K562 (cell line): Measurements from ENCODE around the gene SPON1. TPM values are rescaled to one million over a fixed set of nuclear protein-coding genes. Genes with fewer than 3 reads are reported as not detected.

Source experiments
- ETV5 ChIP-seq: sonication (generic); formaldehyde crosslinking; IDR thresholded peaks from 2 replicates; pipeline ENCODE4 v1.4.0; 2020; ENCODE audit warnings: low read depth, mild to moderate bottlenecking, missing genetic modification reagents
- HOXB6 ChIP-seq: fragments of 250-450 bp; sonication (Bioruptor Pico); IDR thresholded peaks from 2 replicates; pipeline ENCODE4 v1.5.1; 2022; ENCODE audit warnings: mild to moderate bottlenecking, borderline replicate concordance
- NKRF ChIP-seq: fragments of 450-650 bp; IDR thresholded peaks from 2 replicates; pipeline ENCODE4 v1.6.1; 2016; ENCODE audit warnings: borderline replicate concordance
- SIX5 ChIP-seq, 2 experiments: IDR thresholded peaks; 2 replicates each; pipeline ENCODE4 v1.6.1; 2011; ENCODE audit warnings: low read length in 2 of 2, borderline replicate concordance in 1 of 2, low read depth in 1 of 2, mild to moderate bottlenecking in 1 of 2, moderate library complexity in 1 of 2; ENCODE audit not compliant: insufficient read depth in 1 of 2
- ZMIZ1 ChIP-seq, 2 experiments: fragments of 150-350 bp in 1 of 2; IDR thresholded peaks; 2 replicates each; pipeline ENCODE4 v1.6.1; 2012 to 2016; ENCODE audit warnings: low read depth in 2 of 2, low read length in 2 of 2, mild to moderate bottlenecking in 1 of 2, moderate library complexity in 1 of 2
- ZNF316 ChIP-seq: fragments of 450-650 bp; IDR thresholded peaks from 2 replicates; pipeline ENCODE4 v1.6.1; 2016
- ZNF79 ChIP-seq: fragments of 250-450 bp; sonication (Bioruptor Pico); IDR thresholded peaks from 2 replicates; pipeline ENCODE4 v1.4.0; 2020; ENCODE audit warnings: low read depth, mild to moderate bottlenecking, moderate library complexity
- polyA plus RNA-seq, 8 experiments: library from polyadenylated mRNA; depleted of rRNA in 4 of 8; stranded (reverse) in 5 of 8; unstranded in 3 of 8; fragments of >200 nt; fragmentation: Nextera tagmentation in 2 of 8; fragmentation: Illumina TruSeq in 1 of 8; extraction: Ambion mirVana in 2 of 8; extraction: Trizol in 1 of 8; gene quantifications; 2 replicates each; pipeline versions ENCODE4 v1.2.1 to v1.2.3, GENCODE V29; 2011 to 2014; ENCODE audit warnings: inconsistent platforms in 1 of 8, missing spikeins in 1 of 8
- total RNA-seq, 7 experiments: library from RNA; depleted of rRNA in 6 of 7; stranded (reverse); fragments of >200 nt in 6 of 7; fragmentation: Illumina TruSeq in 2 of 7; extraction: Trizol in 2 of 7; gene quantifications; 2 replicates each; pipeline versions ENCODE4 v1.2.1 to v1.2.3, GENCODE V29; 2011 to 2021; ENCODE audit warnings: low replicate concordance in 1 of 7
- TF ChIP-seq, protein P1 (sequence below): sonication (generic); formaldehyde crosslinking; IDR thresholded peaks from 2 replicates; pipeline ENCODE4 v1.9.0; 2022; ENCODE audit warnings: mild to moderate bottlenecking, missing genetic modification reagents
- TF ChIP-seq, protein P2 (sequence below): fragments of 150-350 bp; conservative IDR thresholded peaks from 2 replicates; pipeline ENCODE4 v1.6.1; 2014; ENCODE audit warnings: low read length

SPON1 gene
- total and polyA plus RNA-seq, 9 of the 15 experiments (the other 6 are each of a cell fraction or from before 2014, with no cell fraction given): 0.04 to 0.06 TPM; not detected in 7

DNA sequence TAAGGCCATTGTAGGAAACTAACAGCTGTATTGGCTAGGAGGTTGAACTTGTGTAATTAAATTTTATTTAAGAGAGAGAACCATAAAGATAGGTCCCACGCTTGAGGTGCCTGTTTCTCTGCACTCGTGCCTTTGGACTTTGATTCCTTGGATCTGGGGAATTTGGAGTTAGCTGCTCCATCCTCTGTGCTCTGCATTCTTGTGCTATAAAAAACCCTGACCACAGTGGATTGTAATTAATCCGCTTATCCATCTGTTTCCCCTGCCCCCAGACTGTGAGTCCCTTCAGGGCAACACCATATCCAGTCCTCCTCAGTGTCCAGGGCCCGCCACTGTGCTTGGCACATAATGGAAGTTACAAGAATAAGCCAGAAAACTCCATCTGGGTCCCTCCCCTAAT, 169.8 kb downstream of the SPON1 start (continued):
- no peak for TF ChIP-seq NKRF
- no peak for TF ChIP-seq ETV5 (CRISPR knock-in tag)
- TF ChIP-seq ZNF316: no peak
- no peak for TF ChIP-seq ZNF79 (CRISPR knock-in tag)
- TF ChIP-seq, protein P1, sequence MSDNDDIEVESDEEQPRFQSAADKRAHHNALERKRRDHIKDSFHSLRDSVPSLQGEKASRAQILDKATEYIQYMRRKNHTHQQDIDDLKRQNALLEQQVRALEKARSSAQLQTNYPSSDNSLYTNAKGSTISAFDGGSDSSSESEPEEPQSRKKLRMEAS (CRISPR knock-in tag): no peak
- TF ChIP-seq ZMIZ1 (IDR thresholded peaks at IDR 0.05; ENCODE audit: low read depth in 2 of 2, low read length in 2 of 2): no peak
- no peak for TF ChIP-seq SIX5 (IDR thresholded peaks at IDR 0.05; ENCODE audit: borderline replicate concordance in 1 of 2, insufficient read depth in 1 of 2, low read depth in 1 of 2, low read length in 2 of 2)
- no peak for TF ChIP-seq HOXB6
- TF ChIP-seq, protein P2, sequence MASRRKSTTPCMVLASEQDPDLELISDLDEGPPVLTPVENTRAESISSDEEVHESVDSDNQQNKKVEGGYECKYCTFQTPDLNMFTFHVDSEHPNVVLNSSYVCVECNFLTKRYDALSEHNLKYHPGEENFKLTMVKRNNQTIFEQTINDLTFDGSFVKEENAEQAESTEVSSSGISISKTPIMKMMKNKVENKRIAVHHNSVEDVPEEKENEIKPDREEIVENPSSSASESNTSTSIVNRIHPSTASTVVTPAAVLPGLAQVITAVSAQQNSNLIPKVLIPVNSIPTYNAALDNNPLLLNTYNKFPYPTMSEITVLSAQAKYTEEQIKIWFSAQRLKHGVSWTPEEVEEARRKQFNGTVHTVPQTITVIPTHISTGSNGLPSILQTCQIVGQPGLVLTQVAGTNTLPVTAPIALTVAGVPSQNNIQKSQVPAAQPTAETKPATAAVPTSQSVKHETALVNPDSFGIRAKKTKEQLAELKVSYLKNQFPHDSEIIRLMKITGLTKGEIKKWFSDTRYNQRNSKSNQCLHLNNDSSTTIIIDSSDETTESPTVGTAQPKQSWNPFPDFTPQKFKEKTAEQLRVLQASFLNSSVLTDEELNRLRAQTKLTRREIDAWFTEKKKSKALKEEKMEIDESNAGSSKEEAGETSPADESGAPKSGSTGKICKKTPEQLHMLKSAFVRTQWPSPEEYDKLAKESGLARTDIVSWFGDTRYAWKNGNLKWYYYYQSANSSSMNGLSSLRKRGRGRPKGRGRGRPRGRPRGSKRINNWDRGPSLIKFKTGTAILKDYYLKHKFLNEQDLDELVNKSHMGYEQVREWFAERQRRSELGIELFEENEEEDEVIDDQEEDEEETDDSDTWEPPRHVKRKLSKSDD: no peak
- TF ChIP-seq, all 486 proteins: peak for 0
